Measurements from ENCODE around the gene DENND2D. TPM values are rescaled to one million over a fixed set of nuclear protein-coding genes. Genes with fewer than 3 reads are reported as not detected.
A peak's percentile ranks its signal among the peaks of the same experiment; 100 is the strongest.

The DENND2D gene
- total and polyA plus RNA-seq, 5 experiments from 2014 or later: 161 to 395 (median 274) TPM

GRCh38 chr1:111232134-111232533 lies 31.7 kb upstream of the DENND2D start:
- Mint-ChIP-seq H3K4me3 (peak overlapping the region in 6 of 10 donors; percentile 23 to 73 (median 54)), H3K9me3 (peaks cover 0 to 8% (median 0%) of the 10 kb centered on the region in 9 donors), H3K27me3 (no peaks in the 10 kb centered on the region), H3K27ac (peak overlapping the region in 5 of 10 donors; percentile 15 to 83 (median 23)), H3K36me3 (peaks cover 0 to 16% (median 15%) of the 10 kb centered on the region in 3 donors), H3K4me1 (peaks cover 17 to 75% (median 68%) of the 10 kb centered on the region in 4 donors)
- DNase-seq: no peak
- POLR2A ChIA-PET: interaction anchor here (0.6 to 23.4 kb wide), 3 partner anchors 13 to 118 kb away, joined by 3 to 1200 read pairs (median 3); partner anchors contain the start of gene DENND2D
- no peak for ATAC-seq

GRCh38 chr1:111228748-111229126 lies 28.3 kb upstream of the DENND2D start:
- POLR2A ChIA-PET: interaction anchor here (1.0 to 23.4 kb wide), 5 partner anchors 12 to 106 kb away, joined by 3 to 1200 read pairs (median 14); partner anchors contain the start of gene DENND2D
- Mint-ChIP-seq H3K27ac (peak overlapping the region in 9 of 10 donors; percentile 29 to 98 (median 95)), H3K36me3 (peaks cover 0 to 6% (median 0%) of the 10 kb centered on the region in 3 donors), H3K4me3 (peak overlapping the region in 7 of 10 donors; percentile 33 to 84 (median 36)), H3K9me3 (peaks cover 0 to 8% (median 0%) of the 10 kb centered on the region in 9 donors), H3K27me3 (no peaks in the 10 kb centered on the region), H3K4me1 (peaks cover 30 to 88% (median 83%) of the 10 kb centered on the region in 4 donors)
- ATAC-seq: no peak
- DNase-seq: no peak

- no peak for ATAC-seq
Observed at GRCh38 chr1:111227851-111228747, 27.7 kb upstream of the DENND2D start.

GRCh38 chr1:111227434-111227833 lies 27.0 kb upstream of the DENND2D start, which contains the start of gene CHI3L2:
CHI3L2 (plus strand) TSS chr1:111227713; CDS start chr1:111227730, 17 bp downstream.
- peaks cover 0 to 6% (median 0%) of the 10 kb centered on the region in 3 donors for H3K36me3 Mint-ChIP-seq
- POLR2A ChIA-PET: interaction anchor here (0.6 to 23.4 kb wide), 6 partner anchors 9 to 103 kb away, joined by 3 to 1200 read pairs (median 8); partner anchors contain the start of gene DENND2D
- DNase-seq: no peak
- peak within 1 kb of the TSS; percentile 32 to 98 (median 96) for H3K27ac Mint-ChIP-seq
- H3K27me3 Mint-ChIP-seq: no peaks in the 10 kb centered on the region
- peak within 1 kb of the TSS; percentile 19 to 85 (median 70) for H3K4me3 Mint-ChIP-seq
- H3K9me3 Mint-ChIP-seq: peaks cover 0 to 8% (median 0%) of the 10 kb centered on the region in 9 donors
- H3K4me1 Mint-ChIP-seq: peaks cover 41 to 95% (median 88%) of the 10 kb centered on the region in 4 donors
- no peak for ATAC-seq

More at GRCh38 chr1:111227851-111228747, 27.7 kb upstream of the DENND2D start:
- Mint-ChIP-seq H3K27ac (peak overlapping the region; percentile 32 to 98 (median 96)), H3K36me3 (peaks cover 0 to 6% (median 0%) of the 10 kb centered on the region in 3 donors), H3K4me1 (peaks cover 35 to 94% (median 87%) of the 10 kb centered on the region in 4 donors), H3K27me3 (no peaks in the 10 kb centered on the region), H3K4me3 (peak overlapping the region; percentile 12 to 85 (median 70)), H3K9me3 (peaks cover 0 to 8% (median 0%) of the 10 kb centered on the region in 9 donors)
- POLR2A ChIA-PET: interaction anchor here (1.0 to 23.4 kb wide), 5 partner anchors 12 to 107 kb away, joined by 3 to 1200 read pairs (median 14); partner anchors contain the start of gene DENND2D
- no peak for DNase-seq

- Mint-ChIP-seq H3K27me3 (no peaks in the 10 kb centered on the region), H3K36me3 (peaks cover 0 to 6% (median 0%) of the 10 kb centered on the region in 3 donors), H3K4me1 (peaks cover 50 to 95% (median 89%) of the 10 kb centered on the region in 4 donors), H3K9me3 (peaks cover 0 to 8% (median 0%) of the 10 kb centered on the region in 9 donors), H3K4me3 (peak overlapping the region; percentile 71 to 85 (median 81)), H3K27ac (peak overlapping the region; percentile 32 to 98 (median 96))
- ATAC-seq (peak; percentile 63 to 71), DNase-seq (peak in 4 of 10 donors; percentile 33 to 76 (median 56))
- POLR2A ChIA-PET: interaction anchor here (0.7 to 23.4 kb wide), 13 partner anchors 9 to 223 kb away, joined by 3 to 1200 read pairs (median 4); partner anchors contain the start of genes ATP5PB, DENND2D and WDR77
Observed at GRCh38 chr1:111225717-111226400, 25.4 kb upstream of the DENND2D start.

GRCh38 chr1:111225091-111225490 lies 24.6 kb upstream of the DENND2D start:
- DNase-seq (no peak), ATAC-seq (no peak)
- H3K4me3 Mint-ChIP-seq: peak overlapping the region; percentile 71 to 85 (median 81)
- H3K36me3 Mint-ChIP-seq: peaks cover 0 to 5% (median 0%) of the 10 kb centered on the region in 3 donors
- POLR2A ChIA-PET: interaction anchor here (0.7 to 23.4 kb wide), 8 partner anchors 9 to 224 kb away, joined by 3 to 1200 read pairs (median 6); partner anchors contain the start of genes ATP5PB, DENND2D and WDR77
- peaks cover 52 to 97% (median 90%) of the 10 kb centered on the region in 4 donors for H3K4me1 Mint-ChIP-seq
- H3K27me3 Mint-ChIP-seq: no peaks in the 10 kb centered on the region
- peak overlapping the region; percentile 32 to 98 (median 96) for H3K27ac Mint-ChIP-seq
- H3K9me3 Mint-ChIP-seq: peaks cover 0 to 8% (median 0%) of the 10 kb centered on the region in 9 donors

- Mint-ChIP-seq H3K4me1 (peaks cover 59 to 99% (median 93%) of the 10 kb centered on the region in 4 donors), H3K9me3 (peaks cover 0 to 3% (median 0%) of the 10 kb centered on the region in 9 donors), H3K4me3 (peak overlapping the region; percentile 68 to 95 (median 84)), H3K36me3 (no peaks in the 10 kb centered on the region), H3K27me3 (no peaks in the 10 kb centered on the region), H3K27ac (peak overlapping the region; percentile 87 to 99 (median 95))
- DNase-seq: no peak
- POLR2A ChIA-PET: interaction anchor here (0.6 to 23.4 kb wide), 9 partner anchors 8 to 177 kb away, joined by 3 to 1200 read pairs (median 6); partner anchors contain the start of genes CEPT1, DENND2D and DRAM2
- no peak for ATAC-seq
Observed at GRCh38 chr1:111223126-111223685, 22.8 kb upstream of the DENND2D start.

GRCh38 chr1:111222308-111223125 lies 22.1 kb upstream of the DENND2D start:
- DNase-seq: peak; percentile 44 to 84 (median 68)
- Mint-ChIP-seq H3K4me1 (peaks cover 58 to 99% (median 93%) of the 10 kb centered on the region in 4 donors), H3K9me3 (peaks cover 0 to 10% (median 0%) of the 10 kb centered on the region in 9 donors), H3K27ac (peak overlapping the region; percentile 87 to 99 (median 95)), H3K4me3 (peak overlapping the region; percentile 68 to 95 (median 84)), H3K27me3 (no peaks in the 10 kb centered on the region), H3K36me3 (no peaks in the 10 kb centered on the region)
- POLR2A ChIA-PET: interaction anchor here (0.6 to 23.4 kb wide), 13 partner anchors 7 to 177 kb away, joined by 3 to 1200 read pairs (median 6); partner anchors contain the start of genes CEPT1, DENND2D and DRAM2
- ATAC-seq: peak; percentile 22

- Mint-ChIP-seq H3K4me1 (peaks cover 61 to 99% (median 93%) of the 10 kb centered on the region in 4 donors), H3K4me3 (peak overlapping the region; percentile 68 to 95 (median 84)), H3K27me3 (no peaks in the 10 kb centered on the region), H3K36me3 (no peaks in the 10 kb centered on the region), H3K27ac (peak overlapping the region; percentile 87 to 99 (median 95)), H3K9me3 (peaks cover 0 to 10% (median 0%) of the 10 kb centered on the region in 9 donors)
- DNase-seq (peak in 7 of 10 donors; percentile 58 to 82 (median 78)), ATAC-seq (peak; percentile 50 to 51)
- POLR2A ChIA-PET: interaction anchor here (0.6 to 23.4 kb wide), 15 partner anchors 8 to 346 kb away, joined by 3 to 1200 read pairs (median 4); partner anchors contain the start of genes ATP5PB, CEPT1, DENND2D and DRAM2
Observed at GRCh38 chr1:111221633-111222291, 21.3 kb upstream of the DENND2D start.

GRCh38 chr1:111221276-111221632 lies 20.8 kb upstream of the DENND2D start:
- POLR2A ChIA-PET: interaction anchor here (0.6 to 23.4 kb wide), 14 partner anchors 9 to 346 kb away, joined by 3 to 1200 read pairs (median 4); partner anchors contain the start of genes ATP5PB, CEPT1, DENND2D and DRAM2
- no peak for DNase-seq
- Mint-ChIP-seq H3K9me3 (peaks cover 0 to 10% (median 0%) of the 10 kb centered on the region in 9 donors), H3K27ac (peak overlapping the region; percentile 87 to 99 (median 95)), H3K4me1 (peaks cover 62 to 99% (median 93%) of the 10 kb centered on the region in 4 donors), H3K27me3 (no peaks in the 10 kb centered on the region), H3K4me3 (peak overlapping the region; percentile 68 to 95 (median 84)), H3K36me3 (no peaks in the 10 kb centered on the region)
- no peak for ATAC-seq

Measured in naive thymus-derived CD8-positive, alpha-beta T cell (primary cell).